ENCODE results near the gene HNF1A.

Gene HNF1A

DNA sequence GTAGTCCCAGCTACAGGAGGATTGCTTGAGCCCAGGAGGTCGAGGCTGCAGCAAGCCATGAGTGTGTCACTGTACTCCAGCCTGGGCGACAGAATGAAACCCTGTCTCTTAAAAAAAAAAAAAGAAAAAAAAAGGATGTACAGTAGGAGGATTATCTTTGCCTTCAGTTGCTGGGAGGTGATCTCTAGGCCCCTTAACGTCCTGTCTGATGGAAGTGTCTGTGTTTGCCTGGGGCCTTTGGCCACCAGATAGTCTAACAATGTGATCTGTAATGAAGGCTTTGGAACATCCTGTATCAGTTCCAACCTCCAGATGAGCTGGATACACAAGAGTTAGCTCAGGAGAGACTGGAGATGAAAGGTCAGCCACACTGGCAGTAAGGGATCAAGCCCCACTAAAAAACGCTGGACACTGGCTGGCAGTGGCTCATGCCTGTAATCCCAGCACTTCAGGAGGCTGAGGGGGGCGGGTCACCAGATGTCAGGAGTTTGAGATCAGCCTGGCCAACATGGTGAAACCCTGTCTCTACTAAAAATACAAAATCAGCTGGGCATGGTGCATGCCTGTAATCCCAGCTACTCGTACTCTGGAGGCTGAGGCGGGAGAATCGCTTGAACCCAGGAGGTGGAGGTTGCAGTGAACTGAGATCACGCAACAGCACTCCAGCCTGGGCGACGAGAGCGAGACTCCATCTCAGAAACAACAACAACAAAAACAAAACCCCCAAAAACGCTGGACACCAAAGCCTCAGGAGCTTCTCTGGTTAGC, 19.0 kb upstream of the HNF1A start:
- DNase-seq: no peak

DNA sequence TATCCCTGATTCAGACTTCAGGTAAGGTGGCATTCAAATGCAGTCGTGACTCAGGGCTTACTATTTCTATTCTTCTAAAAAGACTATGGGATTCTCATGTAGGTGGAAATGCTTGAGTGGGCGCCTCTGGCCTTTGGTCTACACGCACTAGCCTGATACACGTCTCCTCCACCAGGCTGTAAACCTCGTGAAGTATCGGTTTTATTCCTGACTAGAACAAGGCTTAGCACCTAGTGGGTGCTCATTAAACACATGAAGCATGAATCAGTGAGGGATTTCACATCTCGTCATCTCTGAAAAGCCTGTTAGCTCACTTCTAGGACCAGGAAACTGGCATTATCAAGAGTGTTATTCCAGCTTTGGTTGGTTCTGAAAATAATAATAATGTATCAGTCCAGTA, 17.7 kb upstream of the HNF1A start:
- DNase-seq: no peak

DNA sequence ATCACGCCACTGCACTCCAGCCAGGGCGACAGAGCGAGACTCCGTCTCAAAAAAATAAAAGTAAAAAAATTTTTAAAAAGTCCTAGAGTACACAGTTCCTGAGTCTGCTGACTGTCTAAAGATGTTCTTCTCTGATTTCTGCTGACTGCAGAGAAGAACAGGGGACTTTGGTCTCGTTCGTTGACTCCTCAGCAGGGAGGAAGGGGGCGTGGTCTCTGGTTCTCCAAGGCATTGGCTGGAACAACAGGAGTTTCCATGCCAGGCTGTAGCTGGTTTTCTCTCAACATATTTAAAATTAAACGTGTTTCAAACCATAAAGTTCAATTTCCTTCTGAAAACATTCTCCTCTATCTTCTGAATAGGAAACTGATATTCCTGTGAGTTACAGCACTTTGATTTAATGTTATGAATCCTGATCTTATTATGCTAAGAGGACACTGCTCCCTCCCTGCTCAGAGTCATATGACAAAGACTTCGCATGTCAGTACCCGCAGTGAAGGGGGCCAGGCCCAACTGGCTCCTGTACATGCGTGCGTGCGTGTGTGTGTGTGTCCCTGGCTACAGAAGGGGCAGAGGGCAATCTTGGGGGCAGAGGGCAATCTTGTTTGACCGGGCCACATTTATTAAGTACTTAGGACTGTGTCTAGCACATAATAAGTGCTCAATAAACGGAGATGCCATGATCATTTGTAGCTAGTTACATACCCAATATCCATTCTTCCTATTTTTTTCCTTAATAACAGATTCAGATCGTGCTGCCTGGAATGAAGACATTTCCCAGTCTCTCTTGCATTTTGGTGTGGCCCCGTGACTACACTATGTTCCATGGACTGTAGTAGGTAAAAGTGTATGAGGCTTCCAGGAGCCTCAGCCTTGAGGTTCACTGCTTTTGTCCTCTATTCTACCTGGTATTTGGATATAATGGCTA, 16.5 kb upstream of the HNF1A start:
- DNase-seq: no peak

DNA sequence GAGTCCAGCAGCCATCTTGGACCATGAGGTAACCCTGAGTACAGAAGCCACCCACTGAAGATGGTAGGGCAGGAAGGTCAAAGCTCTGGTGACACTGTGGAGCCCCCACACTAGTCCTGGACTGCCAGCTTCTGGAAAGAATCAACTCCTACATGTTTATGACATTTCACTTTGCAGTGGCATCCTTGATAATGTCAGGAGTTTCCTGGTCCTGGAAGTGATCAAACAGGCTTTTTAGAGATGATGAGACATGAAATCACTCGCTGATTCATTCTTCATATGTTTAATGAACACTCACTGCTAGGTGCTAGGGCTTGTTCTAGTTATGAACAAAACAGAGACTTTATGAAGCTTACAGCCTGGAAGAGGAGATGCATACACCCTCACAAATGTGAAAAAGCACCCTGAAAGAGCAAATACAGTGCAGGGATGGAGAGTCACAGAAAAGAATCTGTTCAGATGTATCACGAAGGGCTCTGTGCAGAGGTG, 15.8 kb upstream of the HNF1A start:
- DNase-seq: no peak

DNA sequence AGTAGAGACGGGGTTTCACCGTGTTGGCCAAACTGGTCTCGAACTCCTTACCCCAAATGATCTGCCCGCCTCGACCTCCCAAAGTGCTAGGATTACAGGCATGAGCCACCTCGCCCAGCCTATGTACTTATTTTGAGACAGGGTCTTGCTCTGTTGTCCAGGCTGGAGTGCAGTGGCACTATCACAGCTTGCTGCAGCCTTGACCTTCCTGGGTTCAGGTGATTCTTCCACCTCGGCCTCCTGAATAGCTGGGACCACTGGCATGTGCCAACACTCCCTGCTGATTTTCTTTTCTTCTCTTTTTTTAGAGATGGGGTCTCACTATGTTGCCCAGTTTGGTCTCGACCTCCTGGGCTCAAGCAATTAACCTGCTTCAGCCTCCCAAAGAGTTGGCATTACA, 14.0 kb upstream of the HNF1A start:
- no peak for DNase-seq

DNA sequence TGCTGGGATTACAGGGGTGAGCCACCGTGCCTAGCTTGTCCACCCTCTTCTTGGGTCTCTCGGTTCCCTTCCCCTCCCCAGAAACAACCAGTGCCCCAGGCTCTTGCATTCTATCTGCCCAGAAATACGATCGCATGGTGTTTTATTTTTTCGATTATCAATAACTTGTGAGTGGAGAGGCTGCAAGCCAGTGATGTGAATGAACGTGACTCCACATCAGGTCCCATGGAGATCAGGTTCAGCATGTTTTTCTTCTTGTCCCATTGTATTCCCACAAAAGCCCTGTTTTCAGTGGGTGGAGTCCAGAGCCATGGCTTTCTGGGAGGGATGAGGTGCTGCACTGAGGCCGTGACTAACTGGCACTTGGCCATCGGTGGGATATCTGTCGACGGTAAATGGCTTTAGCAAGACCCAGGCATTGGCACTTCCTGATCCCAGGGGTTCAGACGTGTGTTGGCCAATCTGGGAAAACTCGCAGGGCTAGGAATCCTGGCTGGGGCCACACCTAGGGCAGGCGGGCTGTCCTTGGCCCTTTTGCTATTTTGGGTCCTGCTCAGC, 12.7 kb upstream of the HNF1A start:
- DNase-seq: no peak

DNA sequence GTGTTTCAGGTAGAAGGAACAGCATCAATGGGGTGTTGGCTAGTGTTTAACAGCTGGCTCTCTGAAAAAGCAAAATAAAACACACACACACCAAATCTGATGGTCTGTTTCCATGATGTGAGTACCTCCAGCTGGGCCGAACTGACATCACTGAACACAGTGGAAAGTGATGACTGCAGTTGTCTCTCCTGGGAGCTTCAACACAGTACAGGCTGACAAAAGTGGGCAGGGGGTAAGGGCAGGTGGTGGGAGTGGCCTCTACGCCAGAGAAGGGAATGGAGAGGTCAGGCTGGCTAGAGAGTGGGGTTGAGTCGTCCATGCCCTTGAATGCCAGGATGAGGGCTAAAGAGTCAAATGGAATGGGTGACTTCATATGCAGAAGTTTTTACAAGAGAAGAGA, 8.0 kb upstream of the HNF1A start:
- DNase-seq: no peak

DNA sequence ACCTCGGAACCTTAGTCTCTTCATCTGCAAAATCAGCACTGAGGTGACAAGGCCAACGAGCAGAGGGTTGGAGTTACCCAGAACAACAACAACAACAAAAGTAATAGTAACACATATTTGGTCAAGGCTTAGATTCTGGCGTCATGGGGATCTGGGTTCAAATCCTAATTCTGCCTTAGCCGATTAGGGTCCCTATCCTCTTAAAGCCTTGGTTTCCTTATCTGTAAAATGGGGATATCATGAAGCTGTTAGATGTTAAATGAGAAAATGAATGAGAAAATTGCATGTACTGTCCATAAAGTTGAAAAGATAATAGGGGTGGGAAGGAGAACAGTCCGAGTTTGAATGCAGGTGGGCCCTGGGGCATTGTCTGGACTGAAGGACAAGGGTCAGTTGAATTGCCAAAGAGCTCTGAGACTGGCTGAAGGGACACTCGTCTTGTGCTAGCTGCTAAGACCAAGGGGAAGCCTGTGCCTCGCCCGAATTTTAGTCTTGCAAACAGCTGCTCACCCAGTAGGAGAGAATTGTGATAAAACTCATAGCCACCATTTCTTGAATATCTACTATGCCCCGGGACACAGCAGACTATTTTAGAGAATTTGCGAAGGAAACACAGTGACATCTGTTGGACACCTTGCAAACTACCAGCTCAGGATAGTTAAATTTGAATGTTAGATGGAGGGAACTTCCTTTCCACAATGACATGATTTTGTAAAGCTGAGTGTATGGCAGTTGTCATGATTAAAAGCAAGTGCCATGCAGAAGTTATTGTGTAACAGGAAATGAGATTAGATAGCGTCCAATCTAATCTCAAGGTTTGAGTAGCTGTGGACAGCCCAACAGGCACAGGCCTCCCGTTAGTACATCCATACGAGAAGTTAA, 6.8 kb upstream of the HNF1A start:
- no peak for DNase-seq

DNA sequence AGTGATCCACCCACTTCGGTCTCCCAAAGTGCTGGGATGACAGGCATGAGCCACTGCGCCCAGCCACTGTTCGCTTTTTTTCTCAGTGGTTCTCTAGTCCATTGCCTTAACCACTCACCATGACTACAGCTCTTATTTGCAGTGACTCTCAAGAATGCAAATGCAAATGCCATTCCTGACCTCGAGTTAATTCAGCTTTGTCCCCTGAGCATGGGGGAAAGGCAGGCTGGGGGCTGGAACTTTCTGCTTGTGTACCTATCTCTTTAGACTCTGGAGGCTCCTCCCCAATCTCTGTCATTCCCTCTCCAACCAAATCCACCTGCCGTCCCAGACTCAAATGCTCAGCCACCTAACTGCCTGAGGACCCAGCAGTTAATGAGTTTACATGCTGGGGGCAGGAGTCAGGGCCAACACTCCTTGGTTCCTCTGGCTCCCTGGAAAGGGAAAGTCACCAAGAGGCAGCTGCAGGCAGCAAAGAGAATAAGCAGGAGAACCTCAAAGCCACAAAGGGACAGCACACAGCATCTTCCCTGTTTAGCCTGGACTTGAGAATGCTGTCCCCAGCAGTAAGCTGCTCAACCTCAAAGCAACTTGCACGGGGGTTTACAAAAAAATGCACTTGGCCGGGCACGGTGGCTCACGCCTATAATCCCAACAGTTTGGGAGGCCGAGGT, 5.3 kb upstream of the HNF1A start:
- DNase-seq: no peak

DNA sequence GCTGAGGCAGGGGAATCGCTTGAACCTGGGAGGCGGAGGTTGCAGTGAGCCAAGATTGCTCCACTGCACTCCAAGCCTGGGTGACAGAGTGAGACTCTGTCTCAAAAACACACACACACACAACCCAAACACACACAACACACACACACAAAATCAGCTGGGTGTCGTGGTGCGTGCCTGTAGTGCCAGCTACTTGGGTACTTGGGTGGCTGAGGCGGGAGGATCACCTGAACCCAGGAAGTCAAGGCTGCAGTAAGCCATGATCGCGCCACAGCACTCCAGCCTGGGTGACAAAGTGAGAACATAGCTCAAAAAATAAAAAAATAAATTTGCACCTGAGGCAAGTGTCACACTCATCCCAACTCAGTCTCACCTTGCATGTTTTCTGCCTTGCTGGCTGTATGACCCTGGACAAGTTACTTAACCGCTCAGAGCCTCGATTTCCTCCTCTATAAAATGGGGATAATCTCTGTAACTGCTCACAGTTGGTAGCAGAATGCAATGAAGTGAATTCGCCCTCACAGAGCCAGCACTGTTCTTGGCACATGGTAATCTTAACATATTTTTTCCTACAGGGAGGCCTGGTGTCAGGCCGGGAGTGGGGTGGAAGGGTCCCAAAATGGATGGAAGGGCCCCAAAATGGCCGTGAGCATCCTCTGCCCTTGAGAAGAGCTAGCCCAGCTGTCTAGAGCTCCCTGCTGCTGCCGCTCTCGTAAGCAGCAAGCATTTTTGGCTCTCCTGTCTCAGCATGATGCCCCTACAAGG, 630 bp upstream of the HNF1A start:
- no peak for DNase-seq

DNA sequence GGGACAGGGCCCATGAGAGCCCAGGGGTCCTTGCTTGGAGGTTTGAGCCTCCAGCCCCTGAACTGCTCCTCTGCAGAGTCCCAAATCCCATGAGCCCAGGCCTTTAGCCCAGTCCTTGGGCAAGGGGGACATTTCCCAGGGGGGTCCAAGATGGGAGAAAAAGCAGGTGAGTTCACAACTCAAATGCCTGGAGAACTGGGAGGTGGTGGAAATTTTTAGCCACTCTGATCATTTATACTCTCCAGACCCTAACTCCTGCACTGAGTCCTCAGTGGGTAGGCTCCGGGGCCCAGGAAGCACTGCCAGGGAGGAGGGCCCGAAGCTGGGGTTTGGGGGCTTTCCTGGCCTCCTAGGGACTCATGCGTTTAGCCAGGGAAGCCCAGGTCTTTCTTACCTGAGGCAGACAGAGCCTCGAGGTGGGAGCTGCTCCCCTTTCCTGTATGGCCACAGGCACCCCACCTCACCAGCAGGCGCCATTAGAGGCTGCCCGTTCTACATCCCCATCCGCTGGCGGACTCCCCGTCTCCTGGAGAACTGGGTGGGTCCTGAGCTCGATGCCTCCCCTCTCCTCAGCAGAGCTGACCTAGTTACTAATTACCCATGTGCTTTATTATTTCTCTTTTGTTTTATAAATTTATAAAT, 998 bp downstream of the HNF1A start:
- DNase-seq: no peak

DNA sequence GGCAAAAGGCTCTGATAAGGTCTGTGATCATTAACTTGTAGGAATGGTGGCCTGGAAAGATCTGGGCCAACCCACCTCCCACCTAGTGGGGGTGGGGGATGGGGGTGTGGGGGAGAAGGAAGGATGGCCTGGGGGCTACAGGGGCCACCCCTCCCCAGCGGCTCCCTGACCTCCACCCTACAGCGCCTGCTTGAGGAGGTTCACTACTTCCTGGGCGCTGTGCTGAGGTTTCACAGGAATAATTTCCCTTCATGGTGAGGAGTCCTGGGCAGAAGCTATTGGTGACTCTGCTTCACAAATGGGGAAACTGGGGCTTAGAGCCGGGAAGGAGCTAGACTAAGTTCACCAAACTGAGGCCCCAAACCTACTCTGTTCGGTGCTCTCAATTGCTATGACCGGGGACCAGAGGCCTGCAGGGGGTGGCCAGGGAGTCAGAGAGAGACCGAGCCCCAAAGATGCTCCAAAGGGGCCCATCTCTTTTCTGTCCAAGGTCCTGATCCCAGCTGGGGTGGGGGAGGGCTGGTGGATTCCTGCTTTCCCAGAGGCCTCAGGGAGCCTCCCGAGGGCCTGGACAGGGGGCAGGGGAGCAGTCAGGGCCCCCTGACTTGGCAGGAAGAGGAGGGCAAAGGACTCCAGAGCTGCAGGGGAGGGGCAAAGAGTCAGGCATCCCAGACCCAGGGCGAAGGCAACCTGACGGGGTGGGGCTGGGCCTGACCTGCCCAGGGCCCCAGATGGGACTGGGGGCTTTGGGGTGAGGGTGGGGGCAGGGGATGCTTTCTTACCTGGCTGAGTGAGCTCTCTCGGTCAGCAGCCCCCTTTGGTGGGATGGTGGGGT, 1.7 kb downstream of the HNF1A start:
- no peak for DNase-seq

DNA sequence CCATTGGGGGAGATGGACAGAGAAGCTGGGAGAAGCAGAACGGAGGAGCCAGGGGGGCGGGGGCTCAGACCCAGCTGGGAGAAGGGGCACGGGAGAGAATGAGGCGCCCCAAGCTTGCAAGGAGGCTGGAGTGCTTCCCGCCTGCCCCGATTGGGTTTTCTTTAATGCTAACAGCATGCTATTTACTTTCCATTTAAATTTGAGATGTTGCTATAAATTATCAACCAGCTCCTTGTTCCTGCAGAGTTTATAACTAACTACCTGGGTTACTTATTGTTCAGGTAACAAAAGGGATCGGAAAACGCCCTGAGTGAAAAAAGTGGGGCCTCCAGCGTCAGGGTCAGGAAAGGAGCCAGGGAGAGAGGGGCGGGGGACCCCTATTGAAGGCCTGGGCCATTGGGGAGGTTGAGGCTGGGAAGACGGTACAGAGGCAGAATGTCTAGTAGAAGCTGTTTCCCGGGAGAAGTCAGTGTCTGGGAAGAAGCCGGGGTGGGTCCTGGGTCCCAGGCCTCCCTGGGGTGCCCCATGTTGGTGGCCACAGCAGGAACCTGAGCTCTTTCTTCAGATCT, 2.5 kb downstream of the HNF1A start:
- no peak for DNase-seq

DNA sequence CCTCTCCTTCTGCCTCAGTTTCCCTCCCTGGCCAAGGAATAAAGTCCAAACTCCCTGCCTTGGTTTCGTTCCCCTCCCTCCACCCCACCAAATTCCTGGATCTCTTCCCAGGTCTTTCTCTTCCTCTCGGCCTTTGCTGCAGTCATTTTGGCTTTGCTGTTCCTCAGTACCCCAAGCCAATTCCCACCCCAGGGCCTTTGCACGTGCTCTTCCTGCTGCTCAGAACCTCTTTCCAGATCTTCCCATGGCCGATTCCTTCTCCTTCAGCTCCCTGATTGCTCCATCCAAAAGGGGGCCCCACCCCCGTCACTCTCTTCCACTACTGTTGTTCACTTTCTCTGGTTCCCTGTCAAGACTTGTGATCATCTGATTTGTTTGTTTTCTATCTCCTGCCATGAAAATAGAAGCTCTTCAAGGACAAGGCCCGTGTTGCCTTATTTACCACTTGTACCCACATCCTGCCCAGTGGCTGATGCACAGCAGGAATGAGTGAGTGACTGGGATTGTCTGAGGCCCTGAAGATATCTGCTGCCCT, 3.1 kb downstream of the HNF1A start:
- no peak for DNase-seq

DNA sequence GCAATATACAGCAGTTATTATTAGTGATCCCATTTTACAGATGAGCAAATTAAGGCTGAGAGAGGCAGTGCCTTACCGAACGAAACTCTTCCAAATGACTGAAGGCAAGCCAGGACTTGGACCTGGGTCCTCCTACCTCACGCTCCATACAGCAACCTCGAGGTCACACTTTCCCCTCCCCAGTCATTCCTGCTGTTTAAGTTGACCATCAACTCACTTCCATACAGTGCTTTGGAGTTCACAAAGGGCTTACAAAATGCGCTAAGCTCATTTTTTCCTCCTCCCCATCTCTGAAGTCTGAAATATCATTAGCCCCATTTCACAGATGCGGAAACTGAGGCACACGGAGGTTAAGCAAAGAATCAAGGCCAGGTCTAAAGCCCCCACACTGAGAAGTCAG, 4.3 kb downstream of the HNF1A start:
- DNase-seq: no peak

DNA sequence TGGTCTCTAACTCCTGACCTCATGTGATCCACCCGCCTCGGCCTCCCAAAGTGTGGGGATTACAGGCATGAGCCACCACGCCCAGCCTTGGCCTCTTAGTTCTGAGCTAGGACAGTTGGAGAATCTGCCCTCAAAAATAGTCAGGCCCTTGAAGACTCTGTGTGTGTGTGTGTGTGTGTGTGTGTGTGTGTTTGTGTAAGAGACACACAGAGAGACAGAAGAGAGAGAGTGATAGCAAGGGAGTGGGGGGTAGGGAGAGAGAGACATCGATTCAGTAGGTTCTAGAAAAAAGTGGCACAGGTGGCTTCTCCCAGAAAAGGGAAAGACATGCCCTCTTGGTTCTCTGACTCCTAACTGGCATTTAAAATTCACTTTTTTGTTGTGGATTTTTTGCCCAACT, 5.4 kb downstream of the HNF1A start:
- no peak for DNase-seq

DNA sequence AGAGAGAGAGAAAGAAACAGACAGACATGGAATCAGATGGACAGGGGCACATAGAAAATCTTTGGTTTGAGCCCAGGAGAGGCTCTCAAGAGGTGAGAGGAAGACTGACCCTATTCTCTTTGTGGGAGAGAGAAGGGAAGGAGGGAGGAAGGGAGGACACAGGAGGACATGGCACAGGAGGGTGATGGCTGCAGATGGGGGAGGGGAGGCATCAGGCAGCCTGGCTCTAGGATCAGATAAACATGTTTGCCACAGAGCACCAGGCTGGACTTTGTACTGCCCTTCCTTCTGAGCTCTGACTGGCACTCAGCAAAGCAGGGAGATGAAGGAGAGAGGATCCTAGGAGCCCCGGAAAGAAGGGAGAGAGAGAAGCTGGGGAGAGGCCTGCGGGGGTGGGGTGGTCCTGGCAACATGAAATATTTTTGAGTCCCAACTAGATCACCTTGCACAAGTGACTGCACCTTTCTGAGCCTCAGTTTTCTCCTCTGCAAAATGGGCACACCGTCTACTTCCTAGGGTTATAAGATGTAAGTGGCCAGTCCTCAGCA, 6.1 kb downstream of the HNF1A start:
- no peak for DNase-seq

DNA sequence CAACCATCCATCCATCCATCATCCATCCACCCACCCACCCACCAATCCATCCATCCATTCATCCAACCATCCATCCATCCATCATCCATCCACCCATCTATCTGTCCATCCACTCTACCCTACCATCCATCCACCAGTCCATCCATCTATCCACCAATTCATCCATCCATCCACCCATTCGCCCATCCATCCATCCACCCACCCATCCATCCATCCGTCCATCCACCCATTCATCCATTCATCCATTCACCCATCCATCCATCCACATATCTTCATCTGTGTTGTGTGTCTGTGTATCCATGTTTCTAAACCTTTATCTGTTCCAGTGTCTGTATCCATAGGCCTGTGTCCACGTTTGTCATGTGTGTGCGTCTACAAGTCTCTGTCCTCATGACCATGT, 9.9 kb downstream of the HNF1A start:
- no peak for DNase-seq

DNA sequence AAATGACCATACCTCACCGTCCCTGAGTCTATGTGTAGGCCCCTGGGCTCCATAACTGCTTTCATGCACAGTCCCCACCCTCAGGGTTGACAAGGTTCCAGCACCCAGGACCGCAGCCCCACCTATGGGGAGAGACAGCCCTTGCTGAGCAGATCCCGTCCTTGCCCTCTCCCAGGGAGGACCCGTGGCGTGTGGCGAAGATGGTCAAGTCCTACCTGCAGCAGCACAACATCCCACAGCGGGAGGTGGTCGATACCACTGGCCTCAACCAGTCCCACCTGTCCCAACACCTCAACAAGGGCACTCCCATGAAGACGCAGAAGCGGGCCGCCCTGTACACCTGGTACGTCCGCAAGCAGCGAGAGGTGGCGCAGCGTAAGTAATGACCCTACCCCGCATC, 10.3 kb downstream of the HNF1A start:
- no peak for DNase-seq

Measured in T1000 (cell line).